NK-92 treated with Interleukin-12 subunit alpha and Interleukin-12 subunit beta, amount 100 ng/mL, for 24 hours (cell line): ENCODE measurements around the gene NBEAL1.
"Not testable (repeated sequence)": the region's sequence is repeated elsewhere in the genome, so short reads cannot be mapped to it uniquely, and the experiment has no call there.

ENCODE experiments used
- DNase-seq: peaks from one replicate; lab custom pipeline; 2025; lab: John Stamatoyannopoulos, UW

The NBEAL1 gene

DNA sequence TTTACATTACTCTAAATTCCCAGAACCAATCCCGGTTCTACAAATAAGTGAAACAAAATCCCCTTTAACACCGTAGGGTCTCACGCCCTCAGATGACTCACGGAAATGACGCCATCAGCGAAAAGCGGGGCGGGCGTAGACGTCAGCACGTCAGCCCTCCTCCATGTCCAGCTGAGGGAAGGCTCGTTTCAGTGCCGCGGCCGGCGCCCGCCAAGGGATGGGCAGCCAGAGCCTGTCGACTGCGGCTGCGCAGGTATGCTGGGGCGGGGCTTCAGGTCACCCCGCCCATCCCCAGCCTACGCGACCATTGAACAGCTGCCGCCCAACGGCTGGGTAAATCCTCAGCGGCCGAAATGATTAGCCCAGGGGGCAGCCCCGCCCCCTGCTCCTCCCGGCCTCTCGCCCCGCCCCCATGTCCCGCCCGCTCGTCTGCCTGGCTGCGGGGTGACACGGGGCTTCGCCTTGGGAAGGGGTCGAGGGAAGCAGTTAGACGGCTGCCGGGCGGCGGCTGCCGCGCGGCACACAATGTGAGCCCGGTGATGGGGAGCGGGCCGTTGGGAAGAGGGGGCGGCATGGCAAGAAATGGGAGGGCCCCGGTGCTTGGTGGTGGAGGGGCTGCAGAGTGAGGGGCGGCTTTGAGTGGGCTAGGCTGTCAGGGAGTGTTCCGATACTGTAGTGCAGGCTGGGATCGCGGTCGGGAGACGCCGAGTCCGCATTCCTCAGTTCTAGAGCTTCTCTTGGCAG, at the start of gene NBEAL1:
TSS of gene NBEAL1 (plus strand) at position 420 of the 744 bp plus-strand sequence. CDS start 1,510 bp downstream, outside the sequence.
- peak; percentile 97 for DNase-seq

DNA sequence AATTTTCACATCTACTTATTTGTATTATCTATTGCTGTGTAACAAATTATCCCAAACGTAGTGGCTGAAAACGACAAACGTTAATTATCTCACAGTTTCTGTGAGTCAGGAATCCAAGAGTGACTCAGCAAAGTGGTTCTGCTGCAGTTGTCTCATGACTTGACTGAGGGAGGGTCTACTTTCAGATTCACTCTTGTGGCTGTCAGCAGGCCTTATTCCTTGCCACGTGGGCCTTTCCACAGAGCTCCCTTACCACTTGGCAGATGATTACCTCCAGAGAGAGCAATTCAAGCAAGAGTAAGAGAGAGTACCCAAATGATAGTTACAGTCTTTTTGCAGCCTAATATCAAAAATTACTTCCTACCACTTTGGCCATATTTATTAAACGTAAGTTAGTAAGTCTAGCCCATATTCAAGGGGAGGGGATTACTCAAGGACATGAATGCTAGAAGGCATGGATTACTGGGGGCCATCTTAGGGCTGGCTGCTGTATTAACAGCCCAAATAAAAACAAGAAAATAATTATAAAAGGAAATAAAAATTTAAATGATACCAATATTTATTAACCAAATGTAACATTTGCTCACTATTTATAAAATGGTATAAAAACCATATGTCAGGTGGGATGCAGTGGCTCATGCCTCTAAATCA, 48.7 kb upstream of the NBEAL1 start:
- DNase-seq = no peak

DNA sequence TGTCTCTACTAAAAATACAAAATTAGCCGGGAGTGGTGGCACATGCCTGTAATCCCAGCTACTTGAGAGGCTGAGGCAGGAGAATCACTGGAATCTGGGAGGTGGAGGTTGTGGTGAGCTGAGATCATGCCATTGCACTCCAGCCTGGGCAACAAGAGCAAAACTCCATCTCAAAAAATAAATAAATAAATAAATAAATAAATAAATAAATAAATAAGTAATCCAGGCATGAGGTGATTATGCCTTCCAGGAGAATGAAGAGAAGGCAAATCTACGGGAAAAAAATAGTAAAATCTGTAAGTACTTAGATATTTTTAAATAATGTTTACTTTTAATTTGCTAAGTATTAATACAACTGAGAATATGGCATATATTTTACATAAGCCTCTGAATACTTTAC, 45.3 kb upstream of the NBEAL1 start:
- not testable (repeated sequence) for DNase-seq

DNA sequence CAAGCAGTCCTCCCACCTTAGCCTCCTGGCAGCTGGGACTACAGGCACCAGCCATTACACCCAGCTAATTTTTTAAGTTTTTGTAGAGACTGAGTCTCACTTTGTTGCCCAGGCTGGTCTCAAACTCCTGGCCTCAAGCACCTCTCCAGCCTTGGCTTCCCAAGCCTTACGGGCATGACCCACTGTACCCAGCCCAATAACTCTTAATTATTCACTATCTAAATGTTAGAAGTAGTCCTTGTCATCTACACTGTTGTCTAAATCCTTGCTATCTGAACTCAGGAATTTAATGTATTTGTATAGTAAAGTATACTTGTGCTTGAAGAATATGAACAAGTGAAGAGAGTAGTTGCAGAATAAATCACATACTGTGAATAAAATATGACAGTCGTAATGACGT, 37.9 kb upstream of the NBEAL1 start:
- DNase-seq = no peak

DNA sequence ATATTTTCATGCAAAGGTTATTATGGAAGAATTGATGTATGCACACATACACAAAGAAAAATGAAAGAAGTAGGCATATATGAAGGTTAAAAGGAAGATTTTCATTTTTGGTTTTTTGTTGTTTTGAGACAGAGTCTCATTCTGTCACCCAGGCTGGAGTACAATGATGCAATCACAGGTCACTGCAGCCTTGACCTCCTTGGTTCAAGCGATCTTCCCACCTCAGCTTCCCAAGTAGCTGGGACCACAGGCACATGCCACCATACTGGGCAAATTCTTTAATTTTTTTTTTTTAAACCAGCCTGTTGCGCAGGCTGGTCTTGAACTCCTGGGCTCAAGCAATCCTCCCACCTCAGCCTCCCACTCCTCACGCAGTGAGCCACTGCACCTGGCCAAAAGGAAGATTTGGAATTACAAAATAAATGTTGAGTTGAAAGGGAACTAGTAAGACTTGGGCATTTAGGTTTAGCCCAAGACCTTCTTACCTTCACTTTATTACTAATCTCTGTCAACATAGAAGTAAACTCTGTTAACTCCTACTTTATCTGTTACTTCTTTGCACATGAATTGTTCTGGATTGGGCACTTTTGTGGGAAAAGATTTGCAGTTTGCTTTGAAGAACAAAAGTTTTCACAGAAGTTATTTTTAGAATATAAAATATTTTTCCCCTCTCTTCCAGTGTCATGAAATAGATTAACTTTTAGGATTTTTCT, 31.7 kb upstream of the NBEAL1 start:
- no peak for DNase-seq

DNA sequence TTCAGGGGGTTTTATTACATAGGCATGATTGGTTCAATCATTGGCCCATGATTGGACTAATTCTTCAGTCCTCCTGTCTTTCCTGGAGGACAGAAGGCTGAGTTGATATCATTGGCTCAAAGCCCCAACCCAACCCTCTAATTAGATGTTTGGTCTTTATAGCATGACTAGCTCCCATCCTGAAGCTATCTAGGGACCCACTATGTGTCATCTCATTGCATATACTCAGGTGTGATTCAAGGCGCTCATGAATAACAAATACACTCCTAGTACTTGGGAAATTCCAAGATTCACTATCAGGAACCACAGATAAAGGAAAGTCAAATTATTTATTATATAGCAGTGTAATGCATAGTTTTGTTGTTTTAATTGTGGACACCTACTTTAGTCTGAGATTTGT, 24.9 kb upstream of the NBEAL1 start:
- no peak for DNase-seq

DNA sequence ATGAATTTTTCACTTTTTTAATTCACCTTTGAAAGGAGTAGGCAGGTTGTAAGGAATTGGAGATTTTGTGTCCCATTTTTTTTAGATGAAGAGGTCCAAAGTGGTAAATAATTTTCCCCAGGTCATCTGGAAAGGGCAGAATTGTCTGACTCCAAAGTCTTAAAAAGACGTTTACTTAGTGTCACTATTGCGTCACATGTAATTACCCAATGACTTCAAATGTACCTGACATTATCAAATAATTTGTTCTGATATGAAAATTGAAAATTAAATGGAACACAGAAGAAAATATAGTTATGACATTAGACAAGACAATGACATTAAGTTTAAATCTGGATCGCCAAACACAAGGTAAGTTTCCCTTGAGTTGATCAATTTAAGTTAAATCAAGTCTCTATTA, 24.2 kb upstream of the NBEAL1 start:
- DNase-seq = no peak

DNA sequence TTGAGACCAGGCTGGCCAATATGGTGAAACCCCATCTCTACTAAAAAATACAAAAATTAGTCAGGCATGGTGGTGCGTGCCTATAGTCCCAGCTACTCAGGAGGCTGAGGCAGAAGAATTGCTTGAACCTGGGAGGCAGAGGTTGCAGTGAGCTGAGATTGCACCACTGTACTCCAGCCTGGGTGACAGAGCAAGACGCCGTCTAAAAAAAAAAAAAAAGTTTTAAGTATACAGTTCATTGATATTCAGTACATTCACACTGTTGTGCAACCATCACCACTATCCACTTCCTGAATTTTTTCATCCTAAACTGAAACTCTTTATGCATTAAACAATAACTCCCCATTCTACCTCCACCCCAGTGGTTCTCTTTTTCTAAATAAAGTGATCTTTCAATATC, 17.6 kb upstream of the NBEAL1 start:
- DNase-seq = not testable (repeated sequence)

DNA sequence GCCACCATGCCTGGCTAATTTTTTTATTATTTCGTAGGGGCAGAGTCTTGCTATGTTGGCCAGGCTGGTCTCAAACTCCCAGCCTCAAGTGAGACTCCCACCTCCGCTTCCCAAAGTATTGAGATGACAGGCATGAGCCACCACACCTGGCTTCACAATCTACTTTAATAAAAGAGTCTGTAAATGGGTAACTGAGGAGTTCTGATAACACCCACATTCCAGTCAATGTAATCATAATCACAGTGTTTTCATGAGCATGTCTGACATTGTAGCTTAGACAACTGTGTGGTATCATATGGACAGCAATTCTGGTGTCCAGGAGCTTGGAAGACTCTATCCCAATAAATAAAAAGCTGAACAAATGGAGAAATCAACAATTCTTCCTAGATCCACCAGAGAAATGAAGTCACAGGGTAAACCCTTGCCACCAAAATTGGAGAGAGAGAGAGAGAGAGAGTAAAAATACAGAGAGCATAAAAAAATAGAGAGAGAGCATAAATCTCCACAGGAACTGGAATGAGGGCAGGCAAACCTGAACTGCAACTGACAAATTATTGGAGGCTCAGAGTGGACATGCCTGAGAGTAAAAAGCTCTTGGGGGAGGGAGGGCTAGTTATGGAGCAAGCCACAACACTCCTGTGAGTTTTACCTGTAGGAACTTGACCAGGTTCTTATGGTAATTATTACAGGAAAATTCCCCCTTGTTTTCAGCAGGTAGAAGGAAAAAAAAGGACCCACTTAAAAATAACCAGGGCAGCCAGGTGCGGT, 12.4 kb upstream of the NBEAL1 start:
- no peak for DNase-seq

DNA sequence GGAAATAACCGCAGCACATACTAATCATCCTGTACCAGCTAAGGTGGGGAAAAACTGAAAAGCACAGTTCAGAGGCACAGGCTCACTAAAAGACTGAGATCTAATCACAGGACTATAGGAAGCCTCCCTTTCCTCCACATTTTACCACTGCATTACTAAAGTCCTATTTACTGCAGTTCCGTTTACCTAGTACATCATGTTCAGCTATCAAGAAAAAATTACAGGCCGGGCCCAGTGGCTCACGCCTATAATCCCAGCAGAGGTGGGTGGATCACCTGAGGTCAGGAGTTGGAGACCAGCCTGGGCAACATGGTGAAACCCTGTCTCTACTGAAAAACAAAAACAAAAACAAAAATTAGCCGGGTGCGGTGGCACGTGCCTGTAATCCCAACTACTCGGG, 11.0 kb upstream of the NBEAL1 start:
- no peak for DNase-seq

DNA sequence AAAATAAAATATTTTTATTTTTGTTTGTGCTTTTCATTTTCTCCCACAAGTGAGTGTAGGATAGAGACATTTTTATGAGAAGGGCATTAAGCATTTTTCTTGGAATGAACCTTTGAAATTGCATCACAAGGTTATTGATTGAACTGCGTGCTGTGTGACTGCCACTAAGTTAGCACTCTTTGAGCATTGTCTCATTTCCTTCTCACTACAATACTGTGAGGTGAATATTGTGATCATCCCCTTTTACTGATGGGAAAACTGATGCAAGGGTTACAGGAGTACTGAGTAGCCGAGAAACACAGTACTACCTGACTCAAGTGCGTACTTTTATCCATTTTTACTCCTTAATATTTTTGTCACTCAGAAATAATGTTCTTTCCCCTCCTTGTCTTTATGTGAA, 2.0 kb downstream of the NBEAL1 start:
- no peak for DNase-seq

DNA sequence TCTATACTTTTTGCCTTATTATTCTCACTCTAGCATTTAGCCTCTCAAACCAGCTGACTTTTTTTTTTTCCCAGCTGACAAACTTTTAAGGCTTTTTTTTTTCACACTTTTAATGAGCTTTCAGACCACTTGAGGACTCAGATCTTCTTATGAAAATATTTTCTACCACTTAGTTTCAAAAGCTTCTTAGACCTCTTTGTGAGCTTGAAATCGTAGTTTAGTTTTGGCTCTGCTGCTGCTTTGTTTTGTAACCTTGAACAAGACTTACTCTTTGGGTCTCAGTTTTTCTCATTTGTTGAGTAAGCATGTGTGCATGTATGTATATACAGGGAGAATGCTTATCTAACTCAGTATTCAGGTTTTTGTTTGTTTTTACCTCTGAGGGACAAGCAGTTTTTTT, 3.5 kb downstream of the NBEAL1 start:
- DNase-seq = no peak

DNA sequence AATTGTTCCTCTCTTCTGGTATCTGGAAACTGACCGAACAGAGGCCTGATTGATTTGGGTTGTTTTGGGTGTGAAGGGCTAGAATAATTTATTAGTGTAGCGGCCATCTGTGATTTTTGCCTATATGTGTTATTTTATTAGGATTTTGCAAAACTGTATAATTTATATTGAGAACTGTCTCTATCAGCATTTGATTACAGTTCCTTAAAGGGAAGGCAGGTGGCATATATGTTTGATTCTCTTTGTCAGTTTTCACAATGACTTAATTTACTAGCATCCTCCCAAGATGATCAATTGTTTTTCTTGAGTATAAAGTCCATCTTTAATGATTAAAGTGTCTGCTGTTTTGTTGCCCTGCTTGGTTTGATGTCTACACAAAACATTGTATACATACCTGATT, 4.5 kb downstream of the NBEAL1 start:
- no peak for DNase-seq

DNA sequence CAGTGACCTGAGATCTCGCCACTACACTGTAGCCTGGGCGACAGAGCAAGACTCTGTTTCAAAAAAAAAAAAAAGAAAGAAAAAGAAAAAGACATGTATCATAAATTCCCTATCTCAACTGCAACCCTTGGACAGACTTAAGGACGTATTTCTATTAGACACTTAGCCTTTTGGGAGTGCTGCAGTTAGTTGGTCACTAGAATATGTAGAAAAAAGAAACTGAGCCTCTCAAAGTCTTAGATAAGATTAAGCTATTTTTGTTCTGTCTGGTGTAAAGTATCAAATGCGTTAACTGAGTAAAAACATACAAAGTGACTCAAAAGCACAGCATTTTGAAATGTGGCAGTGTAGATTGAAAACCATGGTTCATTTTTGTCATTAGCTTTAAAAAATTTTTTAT, 7.3 kb downstream of the NBEAL1 start:
- DNase-seq = no peak

DNA sequence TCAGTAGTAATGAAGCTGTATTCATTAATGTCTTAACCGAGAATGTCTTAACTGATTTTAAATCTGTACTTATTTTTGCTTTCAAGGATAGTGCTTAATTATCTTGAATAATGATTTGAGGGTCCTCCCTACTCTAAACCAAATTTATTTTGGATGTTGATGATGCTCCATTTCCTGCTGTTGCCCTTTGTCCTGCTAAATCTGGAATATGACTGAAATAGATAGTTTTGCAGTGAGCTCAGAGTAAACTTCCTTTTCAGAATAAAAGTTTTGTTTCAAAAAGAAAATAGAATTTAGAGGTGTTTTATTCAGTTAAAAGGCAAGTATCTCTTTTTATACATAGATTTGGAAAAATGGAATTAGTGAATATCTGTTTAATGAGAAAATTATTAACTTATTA, 8.1 kb downstream of the NBEAL1 start:
- no peak for DNase-seq

DNA sequence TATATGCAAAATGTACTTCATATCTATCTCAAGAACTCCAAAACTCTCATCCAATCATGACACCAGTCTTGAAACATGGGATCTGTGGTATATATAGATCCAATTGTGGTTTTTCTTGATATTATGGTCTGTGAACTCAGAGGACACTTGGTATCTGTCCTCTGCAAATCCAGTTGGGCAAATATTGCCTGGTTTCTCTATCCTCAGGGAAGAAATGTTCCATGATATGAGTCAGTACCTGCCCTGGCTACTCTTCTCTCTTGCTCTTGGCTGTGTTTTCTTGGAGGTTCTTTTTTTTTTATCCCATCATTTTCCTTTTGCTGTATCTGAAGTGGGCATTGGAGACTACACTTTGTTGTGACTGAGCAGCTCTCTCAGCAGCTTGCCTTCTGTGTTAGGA, 10.9 kb downstream of the NBEAL1 start:
- no peak for DNase-seq

DNA sequence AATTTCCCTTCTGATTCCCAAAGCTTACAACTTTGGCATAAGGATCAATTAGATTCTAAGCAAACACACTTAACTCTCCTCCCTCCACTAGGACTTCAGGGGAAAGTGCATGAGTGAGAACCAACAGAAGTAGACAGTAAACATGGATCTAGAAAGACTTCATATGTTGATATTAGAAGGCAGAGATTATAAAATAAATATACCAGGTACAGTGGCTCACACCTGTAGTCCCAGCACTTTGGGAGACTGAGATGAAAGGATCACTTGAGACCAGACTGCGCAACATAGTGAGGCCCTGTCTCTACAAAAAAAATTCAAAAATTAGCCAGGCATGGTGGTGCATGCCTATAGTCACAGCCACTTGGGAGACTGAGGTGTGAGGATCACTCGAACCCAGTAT, 15.9 kb downstream of the NBEAL1 start:
- no peak for DNase-seq

DNA sequence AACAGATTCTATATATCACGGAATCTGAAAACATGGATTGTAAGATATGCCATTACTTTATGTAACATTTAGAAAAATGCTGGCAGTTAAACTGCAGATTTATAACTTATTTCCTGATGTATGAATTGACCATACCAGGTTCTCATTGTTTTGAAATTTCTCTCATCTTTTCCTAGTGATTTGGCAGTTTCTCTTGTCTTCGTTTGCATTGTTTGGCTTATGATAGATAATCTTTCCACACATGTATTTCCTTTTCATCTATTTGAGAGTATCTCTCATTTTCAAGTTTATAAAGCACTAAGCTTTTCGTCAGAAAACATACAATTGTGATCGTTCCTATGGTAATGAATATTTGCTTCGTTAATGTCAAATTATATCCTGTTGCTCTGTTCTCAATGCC, 16.3 kb downstream of the NBEAL1 start:
- DNase-seq = no peak

DNA sequence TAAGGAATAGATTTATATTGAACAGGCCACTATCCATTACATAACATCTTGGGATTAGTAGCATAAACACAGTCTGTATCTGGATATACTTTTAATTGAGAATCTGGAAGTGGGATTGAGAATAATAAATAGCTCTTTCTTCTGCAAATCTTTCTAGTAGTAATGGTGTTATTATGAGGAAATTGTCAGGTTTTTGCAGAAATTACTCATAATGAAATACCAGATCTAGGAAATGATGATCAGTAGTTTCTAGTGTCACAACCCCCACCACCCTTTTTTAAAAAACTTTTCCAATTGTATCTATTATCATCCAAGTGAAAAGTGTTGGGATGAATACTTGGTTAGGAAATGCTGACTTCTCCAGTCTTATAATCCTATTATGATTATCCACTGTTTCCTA, 18.7 kb downstream of the NBEAL1 start:
- DNase-seq = no peak

DNA sequence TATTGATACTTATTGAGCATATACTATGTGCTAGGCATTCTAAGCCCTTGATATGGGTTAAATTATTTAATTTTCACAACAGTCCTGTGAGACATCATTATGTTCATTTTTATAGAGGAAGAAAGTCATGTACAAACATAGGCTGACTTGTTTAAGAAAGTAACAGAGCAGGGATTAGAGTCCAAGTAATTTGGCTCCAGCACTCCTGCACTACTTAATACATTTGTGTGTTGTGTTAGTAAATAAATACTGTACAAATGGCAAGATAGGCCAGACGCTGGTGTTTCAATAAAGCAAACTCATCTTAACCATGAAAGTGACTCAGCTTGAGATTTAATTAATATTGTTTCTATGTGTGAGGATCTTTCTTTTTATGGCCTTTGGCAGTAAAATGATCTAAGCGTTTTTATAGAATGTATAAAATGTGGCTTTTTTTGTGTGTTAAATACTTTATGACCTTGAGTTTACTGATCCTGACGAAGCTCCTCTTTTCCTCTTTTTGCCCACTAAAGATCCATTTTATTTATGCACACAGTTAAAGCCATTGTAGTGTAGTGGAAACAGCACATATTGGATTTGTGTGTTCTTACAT, 21.3 kb downstream of the NBEAL1 start:
- DNase-seq = no peak

DNA sequence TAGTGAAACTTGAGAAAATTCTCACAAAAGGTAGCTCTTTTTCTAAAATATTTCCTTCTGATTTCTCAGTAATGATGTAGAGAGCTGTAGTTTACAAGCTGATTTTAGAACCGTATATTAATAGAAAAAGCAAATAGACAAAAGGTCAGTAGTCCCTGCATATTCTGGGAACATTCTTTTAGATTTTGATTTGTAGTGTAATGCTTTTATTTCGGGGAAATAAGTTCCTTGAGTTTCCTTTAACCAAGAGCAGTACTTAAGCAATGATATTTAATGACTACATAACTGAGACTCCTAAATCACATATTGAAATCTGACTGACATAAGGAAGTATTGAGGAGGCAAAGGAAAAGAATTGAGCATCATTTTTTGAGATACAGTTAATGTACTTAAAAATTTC, 22.4 kb downstream of the NBEAL1 start:
- no peak for DNase-seq

DNA sequence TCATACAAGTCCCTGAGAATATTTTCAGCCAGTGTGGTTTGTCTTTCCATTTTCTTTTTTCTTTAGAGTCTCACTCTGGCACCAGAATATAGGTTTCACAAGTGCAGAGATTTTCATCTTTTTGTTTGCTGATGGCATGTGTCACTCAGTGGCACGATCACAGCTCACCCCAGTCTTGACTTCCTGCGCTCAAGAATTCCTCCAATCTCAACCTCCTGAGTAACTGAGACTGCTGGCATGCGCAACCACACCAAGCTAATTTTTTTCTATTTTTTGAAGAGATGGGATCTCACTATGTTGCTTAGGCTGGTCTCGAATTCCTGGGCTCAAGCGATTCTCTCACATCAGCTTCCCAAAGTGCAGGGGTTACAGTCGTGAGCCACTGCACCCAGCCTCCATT, 23.9 kb downstream of the NBEAL1 start:
- no peak for DNase-seq
